GM12864 (cell line): ENCODE measurements around the gene OLIG1.

Experiments
- DNase-seq: peaks from one replicate; pipeline ENCODE4 v3.0.0-alpha.2; 2011; ENCODE audit warnings: low read depth
- H3K4me3 ChIP-seq: 2 replicates; pipeline ENCODE4 v1.5.1; 2011; ENCODE audit warnings: mild to moderate bottlenecking, low read depth, low read length, control low read depth
- TF ChIP-seq, protein P1 (sequence below): IDR thresholded peaks from 2 replicates; pipeline ENCODE4 v1.5.1; 2011; ENCODE audit warnings: low read depth, mild to moderate bottlenecking, moderate library complexity, low read length, control low read depth, inconsistent platforms; ENCODE audit errors: missing control alignments

Gene OLIG1

DNA sequence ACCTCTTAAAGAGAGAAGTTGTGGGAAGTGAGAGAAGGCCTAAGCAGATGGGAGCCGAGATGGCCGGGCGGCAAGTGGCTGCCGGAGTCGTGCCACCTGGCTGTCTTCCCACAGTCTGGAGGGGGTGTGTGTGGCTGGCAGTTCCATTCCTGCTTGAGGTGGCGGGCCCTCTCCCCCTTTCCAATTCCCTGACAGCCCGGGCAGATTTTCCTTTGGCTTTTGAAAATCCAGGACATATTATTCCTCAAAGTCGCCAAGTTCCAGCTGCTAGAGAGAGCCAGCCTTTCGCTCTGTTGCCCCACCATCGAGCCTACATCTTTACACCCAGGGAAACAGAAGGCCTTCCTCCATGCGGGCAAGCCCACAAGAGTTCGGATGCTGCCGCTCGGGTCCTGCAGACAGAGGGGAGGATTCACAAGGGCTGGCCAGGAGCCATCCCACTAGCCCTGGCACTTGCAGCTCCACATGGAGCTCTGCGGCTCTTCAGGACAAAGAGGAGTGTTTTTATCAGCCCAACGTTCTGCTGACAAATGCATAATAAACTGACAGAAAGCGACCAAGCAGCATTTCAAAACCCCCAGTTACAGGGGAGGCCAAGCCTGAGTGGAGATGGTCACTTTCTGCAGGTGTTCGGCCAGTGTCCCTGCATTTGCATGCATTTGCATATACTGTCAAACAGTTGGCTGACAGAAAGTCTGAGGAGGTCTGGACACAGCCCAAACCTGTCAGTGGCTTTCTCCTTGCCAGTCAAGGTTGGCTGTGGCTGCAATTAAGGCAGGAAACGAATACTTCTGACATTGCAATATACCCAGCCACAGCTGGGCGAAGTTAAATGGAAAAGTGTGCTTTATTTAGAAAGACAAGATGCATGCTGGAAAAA, 45.9 kb downstream of the OLIG1 start:
- no peak for DNase-seq
- H3K4me3 ChIP-seq: no peak overlapping the region
- TF ChIP-seq, protein P1, sequence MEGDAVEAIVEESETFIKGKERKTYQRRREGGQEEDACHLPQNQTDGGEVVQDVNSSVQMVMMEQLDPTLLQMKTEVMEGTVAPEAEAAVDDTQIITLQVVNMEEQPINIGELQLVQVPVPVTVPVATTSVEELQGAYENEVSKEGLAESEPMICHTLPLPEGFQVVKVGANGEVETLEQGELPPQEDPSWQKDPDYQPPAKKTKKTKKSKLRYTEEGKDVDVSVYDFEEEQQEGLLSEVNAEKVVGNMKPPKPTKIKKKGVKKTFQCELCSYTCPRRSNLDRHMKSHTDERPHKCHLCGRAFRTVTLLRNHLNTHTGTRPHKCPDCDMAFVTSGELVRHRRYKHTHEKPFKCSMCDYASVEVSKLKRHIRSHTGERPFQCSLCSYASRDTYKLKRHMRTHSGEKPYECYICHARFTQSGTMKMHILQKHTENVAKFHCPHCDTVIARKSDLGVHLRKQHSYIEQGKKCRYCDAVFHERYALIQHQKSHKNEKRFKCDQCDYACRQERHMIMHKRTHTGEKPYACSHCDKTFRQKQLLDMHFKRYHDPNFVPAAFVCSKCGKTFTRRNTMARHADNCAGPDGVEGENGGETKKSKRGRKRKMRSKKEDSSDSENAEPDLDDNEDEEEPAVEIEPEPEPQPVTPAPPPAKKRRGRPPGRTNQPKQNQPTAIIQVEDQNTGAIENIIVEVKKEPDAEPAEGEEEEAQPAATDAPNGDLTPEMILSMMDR: no peak

DNA sequence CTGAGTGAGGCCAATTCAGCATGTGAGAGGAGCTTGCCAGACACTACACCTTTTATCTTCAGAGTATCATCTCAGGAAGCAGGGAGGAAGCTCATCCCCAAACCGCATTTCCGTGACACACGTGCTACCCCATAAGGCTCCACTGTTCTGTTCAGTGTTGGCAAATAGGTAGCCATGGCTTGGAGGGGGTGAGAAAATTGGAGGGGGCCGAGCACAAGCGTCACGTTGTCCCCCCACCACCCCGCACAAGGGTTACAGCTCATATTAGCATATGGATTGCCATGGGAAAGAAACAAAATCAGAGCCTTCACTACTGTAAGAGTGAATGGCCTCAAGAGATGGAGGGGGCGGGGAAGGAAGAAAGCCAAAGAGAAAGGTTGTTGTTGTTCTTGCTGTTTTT, 46.7 kb downstream of the OLIG1 start:
- TF ChIP-seq, protein P1: no peak
- H3K4me3 ChIP-seq: no peak overlapping the region
- no peak for DNase-seq

DNA sequence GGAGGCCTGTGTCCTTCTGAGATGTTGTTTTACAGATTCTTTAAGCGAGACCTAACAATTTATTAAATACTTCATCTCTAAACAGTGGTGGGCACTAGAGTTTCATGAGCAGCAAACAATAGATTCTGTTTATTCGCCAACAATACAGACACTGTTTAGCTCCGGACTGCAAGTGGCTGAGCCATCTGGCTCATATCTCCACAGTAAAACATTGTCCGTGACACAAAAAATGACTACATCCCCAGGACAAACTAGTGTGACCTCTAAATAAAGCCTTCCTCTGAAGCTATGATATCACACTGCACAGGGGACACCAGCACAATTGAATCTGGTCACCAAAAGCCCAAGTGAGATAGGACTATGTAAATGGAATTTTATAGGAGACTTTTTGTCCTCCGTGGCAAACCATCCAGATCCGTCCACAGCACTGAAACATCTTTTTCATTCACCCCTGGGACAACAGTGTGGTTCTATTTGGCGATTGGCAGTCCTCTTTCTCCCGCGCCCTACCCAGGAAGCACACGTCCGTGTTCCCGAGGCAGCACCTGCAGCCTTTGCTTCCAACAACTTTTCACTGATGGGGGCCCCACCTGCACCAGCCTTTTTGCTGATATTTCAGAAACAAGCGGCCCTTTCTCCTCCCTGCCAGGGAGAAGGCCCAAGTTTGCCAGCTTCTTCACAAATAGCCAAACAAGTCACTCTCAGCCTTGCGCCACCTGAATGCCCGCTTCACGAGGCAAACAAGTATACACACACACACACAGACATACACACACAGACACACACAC, 47.4 kb downstream of the OLIG1 start:
- no peak overlapping the region for H3K4me3 ChIP-seq
- no peak for DNase-seq
- TF ChIP-seq, protein P1: no peak
